DND-41 (cell line): ENCODE data around the gene PRDM5.
"Not testable (repeated sequence)": the region's sequence is repeated elsewhere in the genome, so short reads cannot be mapped to it uniquely, and the experiment has no call there.

Experiments
- ATAC-seq: fragments of 200-7000 bp; cut with Tn5 transposase; 3 replicates; pipeline ENCODE4 v1.9.1; 2021; ENCODE audit warnings: low read depth; ENCODE audit not compliant: insufficient read depth
- DNase-seq: peaks from one replicate; pipeline ENCODE4 v3.0.0-alpha.2; 2020
- H2AFZ ChIP-seq: 2 replicates; pipeline ENCODE4 v1.6.0; 2012; ENCODE audit warnings: low read depth, low read length
- H3K27ac ChIP-seq: 2 replicates; pipeline ENCODE4 v1.5.1; 2012; ENCODE audit warnings: low read length, inconsistent platforms
- H3K27me3 ChIP-seq: fragments of 200-600 bp; sonication (generic); 2 replicates; pipeline ENCODE4 v1.6.0; 2012; ENCODE audit warnings: low read length, mild to moderate bottlenecking, inconsistent platforms; ENCODE audit not compliant: insufficient read depth, poor library complexity
- H3K36me3 ChIP-seq: 2 replicates; pipeline ENCODE4 v1.5.1; 2012; ENCODE audit warnings: low read length, inconsistent platforms; ENCODE audit not compliant: insufficient read depth
- H3K4me1 ChIP-seq: 2 replicates; pipeline ENCODE4 v1.5.1; 2012; ENCODE audit warnings: mild to moderate bottlenecking, low read length; ENCODE audit not compliant: insufficient read depth
- H3K4me2 ChIP-seq: 2 replicates; pipeline ENCODE4 v1.6.0; 2012; ENCODE audit warnings: mild to moderate bottlenecking, moderate library complexity, low read length, inconsistent platforms; ENCODE audit not compliant: insufficient read depth
- H3K4me3 ChIP-seq, 2 experiments: fragments of 200-600 bp in 1 of 2; shearing (Covaris generic) in 1 of 2; 2 replicates each; pipeline ENCODE4 v1.5.1; 2012 to 2016; ENCODE audit warnings: inconsistent platforms in 2 of 2, low read length in 2 of 2, mild to moderate bottlenecking in 2 of 2, low read depth in 1 of 2, moderate library complexity in 1 of 2
- H3K79me2 ChIP-seq: 2 replicates; pipeline ENCODE4 v1.6.0; 2012; ENCODE audit warnings: low read length, inconsistent platforms; ENCODE audit not compliant: insufficient read depth
- H3K9ac ChIP-seq: 2 replicates; pipeline ENCODE4 v1.6.0; 2012; ENCODE audit warnings: low read depth, mild to moderate bottlenecking, inconsistent platforms, low read length, moderate library complexity
- H3K9me3 ChIP-seq: 2 replicates; pipeline ENCODE4 v1.5.1; 2012; ENCODE audit warnings: low read length, moderate library complexity, mild to moderate bottlenecking, inconsistent platforms; ENCODE audit not compliant: insufficient read depth, severe bottlenecking
- H4K20me1 ChIP-seq: 2 replicates; pipeline ENCODE4 v1.6.0; 2012; ENCODE audit warnings: low read length; ENCODE audit not compliant: insufficient read depth
- EZH2 ChIP-seq: IDR thresholded peaks from 3 replicates; pipeline ENCODE4 v1.6.1; 2012; ENCODE audit warnings: borderline replicate concordance, low read depth, mild to moderate bottlenecking, moderate library complexity, low read length, inconsistent platforms; ENCODE audit not compliant: severe bottlenecking
- TF ChIP-seq, protein P1 (sequence below): IDR thresholded peaks from 2 replicates; pipeline ENCODE4 v1.5.1; 2012; ENCODE audit warnings: borderline replicate concordance, low read length, moderate library complexity, mild to moderate bottlenecking; ENCODE audit not compliant: poor library complexity, severe bottlenecking; ENCODE audit errors: extremely low read depth

Gene PRDM5

DNA sequence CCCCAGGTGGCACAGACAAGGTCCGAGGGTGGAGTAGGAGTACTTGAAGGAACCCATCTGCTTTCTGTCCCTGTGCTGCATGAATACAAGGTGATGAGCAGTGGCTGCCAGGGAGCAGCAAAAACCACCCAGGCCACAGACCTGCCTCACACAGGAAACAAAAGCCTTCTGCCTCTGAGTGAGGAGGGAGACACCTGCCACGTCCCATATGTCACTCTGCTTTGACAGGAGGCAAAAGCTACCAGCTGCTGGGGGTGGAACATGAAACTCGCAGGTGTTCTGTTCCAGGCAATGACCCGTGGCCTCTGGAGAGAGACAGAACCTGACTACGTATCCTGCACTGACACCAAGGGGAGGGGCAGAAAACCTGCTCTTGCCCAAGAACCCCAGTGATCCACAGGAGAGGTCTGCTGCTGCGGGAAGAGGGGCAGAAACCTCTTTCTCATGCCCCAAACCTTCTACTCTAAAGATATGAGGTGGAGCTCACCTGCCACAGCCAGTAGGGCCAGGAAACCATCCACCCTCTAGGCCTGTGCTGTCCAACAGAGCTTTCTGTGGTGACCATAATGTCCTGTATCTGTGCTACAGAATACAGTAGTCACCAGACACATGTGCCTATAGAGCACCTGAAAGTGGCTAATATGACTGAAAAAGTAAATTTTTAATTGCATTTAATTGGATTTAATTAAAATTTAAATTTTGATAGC is 172.9 kb downstream of the PRDM5 start:
- Histone ChIP-seq H3K4me3 (no peak overlapping the region), H3K36me3 (no peaks in the 10 kb centered on the region), H2AFZ (no peak overlapping the region), H3K9ac (no peak overlapping the region), H3K79me2 (no peaks in the 10 kb centered on the region), H3K9me3 (no peaks in the 10 kb centered on the region), H3K27ac (no peak overlapping the region), H3K4me2 (no peak overlapping the region), H3K27me3 (no peaks in the 10 kb centered on the region), H4K20me1 (no peaks in the 10 kb centered on the region), H3K4me1 (no peaks in the 10 kb centered on the region)
- TF ChIP-seq EZH2, result no peak
- TF ChIP-seq, protein P1, sequence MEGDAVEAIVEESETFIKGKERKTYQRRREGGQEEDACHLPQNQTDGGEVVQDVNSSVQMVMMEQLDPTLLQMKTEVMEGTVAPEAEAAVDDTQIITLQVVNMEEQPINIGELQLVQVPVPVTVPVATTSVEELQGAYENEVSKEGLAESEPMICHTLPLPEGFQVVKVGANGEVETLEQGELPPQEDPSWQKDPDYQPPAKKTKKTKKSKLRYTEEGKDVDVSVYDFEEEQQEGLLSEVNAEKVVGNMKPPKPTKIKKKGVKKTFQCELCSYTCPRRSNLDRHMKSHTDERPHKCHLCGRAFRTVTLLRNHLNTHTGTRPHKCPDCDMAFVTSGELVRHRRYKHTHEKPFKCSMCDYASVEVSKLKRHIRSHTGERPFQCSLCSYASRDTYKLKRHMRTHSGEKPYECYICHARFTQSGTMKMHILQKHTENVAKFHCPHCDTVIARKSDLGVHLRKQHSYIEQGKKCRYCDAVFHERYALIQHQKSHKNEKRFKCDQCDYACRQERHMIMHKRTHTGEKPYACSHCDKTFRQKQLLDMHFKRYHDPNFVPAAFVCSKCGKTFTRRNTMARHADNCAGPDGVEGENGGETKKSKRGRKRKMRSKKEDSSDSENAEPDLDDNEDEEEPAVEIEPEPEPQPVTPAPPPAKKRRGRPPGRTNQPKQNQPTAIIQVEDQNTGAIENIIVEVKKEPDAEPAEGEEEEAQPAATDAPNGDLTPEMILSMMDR, result no peak
- peak; percentile 8 for DNase-seq
- ATAC-seq, result peak; percentile 58

DNA sequence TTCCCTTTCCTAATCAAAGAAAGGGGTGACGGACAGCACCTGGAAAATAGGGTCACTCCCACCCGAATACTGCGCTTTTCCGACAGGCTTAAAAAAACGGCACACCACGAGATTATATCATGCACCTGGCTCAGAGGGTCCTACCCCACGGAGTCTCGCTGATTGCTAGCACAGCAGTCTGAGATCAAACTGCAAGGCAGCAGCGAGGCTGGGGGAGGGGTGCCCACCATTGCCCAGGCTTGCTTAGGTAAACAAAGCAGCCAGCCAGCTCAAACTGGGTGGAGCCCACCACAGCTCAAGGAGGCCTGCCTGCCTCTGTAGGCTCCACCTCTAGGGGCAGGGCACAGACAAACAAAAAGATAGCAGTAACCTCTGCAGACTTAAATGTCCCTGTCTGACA is 180.9 kb downstream of the PRDM5 start:
- H3K4me3 ChIP-seq, ATAC-seq, H3K9me3 ChIP-seq, H3K9ac ChIP-seq, H3K27ac ChIP-seq, H4K20me1 ChIP-seq, H2AFZ ChIP-seq, H3K4me2 ChIP-seq, H3K36me3 ChIP-seq, H3K79me2 ChIP-seq, H3K27me3 ChIP-seq, H3K4me1 ChIP-seq, DNase-seq: not testable (repeated sequence)

DNA sequence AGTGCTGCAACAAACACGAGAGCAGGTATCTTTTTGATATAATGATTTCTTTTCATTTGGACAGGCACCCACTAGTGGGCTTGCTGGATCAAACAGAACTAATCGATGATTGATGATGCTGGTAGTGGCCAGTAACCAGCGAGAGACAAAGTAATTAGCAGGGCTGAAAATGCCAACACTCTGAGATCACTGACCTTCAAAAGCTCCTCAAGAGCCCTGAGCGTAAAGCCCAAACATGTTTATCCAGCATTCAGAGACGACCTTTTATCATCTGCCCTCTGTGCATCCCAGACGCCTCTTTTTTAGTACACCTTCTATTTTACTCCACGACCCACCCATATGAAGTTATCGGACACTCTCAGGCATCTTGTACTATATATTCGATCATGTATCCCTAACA is 186.2 kb downstream of the PRDM5 start:
- H3K4me2 ChIP-seq, result no peak overlapping the region
- no peaks in the 10 kb centered on the region for H3K27me3 ChIP-seq
- no peak for ATAC-seq
- H3K4me1 ChIP-seq, result no peaks in the 10 kb centered on the region
- DNase-seq, result no peak
- no peaks in the 10 kb centered on the region for H3K36me3 ChIP-seq
- no peaks in the 10 kb centered on the region for H3K9me3 ChIP-seq
- H4K20me1 ChIP-seq, result no peaks in the 10 kb centered on the region
- H3K79me2 ChIP-seq, result no peaks in the 10 kb centered on the region
- no peak overlapping the region for H2AFZ ChIP-seq
- TF ChIP-seq, protein P1, result no peak
- no peak for TF ChIP-seq EZH2
- H3K27ac ChIP-seq, result no peak overlapping the region
- no peak overlapping the region for H3K9ac ChIP-seq
- no peak overlapping the region for H3K4me3 ChIP-seq

- ATAC-seq (no peak), DNase-seq (no peak)
- Histone ChIP-seq H3K9ac (no peak overlapping the region), H3K79me2 (no peaks in the 10 kb centered on the region), H3K9me3 (no peaks in the 10 kb centered on the region), H3K27me3 (no peaks in the 10 kb centered on the region), H3K4me2 (no peak overlapping the region), H3K4me1 (no peaks in the 10 kb centered on the region), H4K20me1 (no peaks in the 10 kb centered on the region), H3K27ac (no peak overlapping the region), H3K36me3 (no peaks in the 10 kb centered on the region), H3K4me3 (no peak overlapping the region), H2AFZ (no peak overlapping the region)
- TF ChIP-seq, protein P1, result no peak
- no peak for TF ChIP-seq EZH2
These were observed 188.6 kb downstream of the PRDM5 start for GRCh38 chr4:120733968-120734367.
